ENCODE results near the gene BAHD1.

BAHD1 gene

GRCh38 chr15:40424483-40425115 is 16.2 kb upstream of the BAHD1 start:
- DNase-seq = no peak

GRCh38 chr15:40425681-40426080 is 15.1 kb upstream of the BAHD1 start:
- no peak for DNase-seq

DNA sequence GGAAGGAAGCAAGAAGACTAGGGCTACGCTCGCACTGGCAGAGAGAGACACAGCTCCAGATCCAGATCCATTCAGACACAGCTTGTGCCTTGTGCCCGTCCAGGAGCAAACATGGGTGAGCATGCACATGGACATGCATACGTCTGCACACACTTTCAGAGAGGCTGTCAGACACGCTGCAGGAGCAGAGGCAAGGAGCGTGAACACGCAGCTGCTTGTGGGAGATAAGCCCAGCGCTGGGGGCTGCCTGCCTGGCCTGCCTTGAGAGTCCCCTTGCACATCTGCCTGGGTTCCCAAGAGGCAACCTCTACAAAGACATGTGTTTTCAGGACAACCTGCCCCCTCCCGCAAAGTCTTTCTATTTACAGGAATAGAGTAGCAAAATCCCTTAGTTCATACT is 13.6 kb upstream of the BAHD1 start:
- no peak for DNase-seq

DNA sequence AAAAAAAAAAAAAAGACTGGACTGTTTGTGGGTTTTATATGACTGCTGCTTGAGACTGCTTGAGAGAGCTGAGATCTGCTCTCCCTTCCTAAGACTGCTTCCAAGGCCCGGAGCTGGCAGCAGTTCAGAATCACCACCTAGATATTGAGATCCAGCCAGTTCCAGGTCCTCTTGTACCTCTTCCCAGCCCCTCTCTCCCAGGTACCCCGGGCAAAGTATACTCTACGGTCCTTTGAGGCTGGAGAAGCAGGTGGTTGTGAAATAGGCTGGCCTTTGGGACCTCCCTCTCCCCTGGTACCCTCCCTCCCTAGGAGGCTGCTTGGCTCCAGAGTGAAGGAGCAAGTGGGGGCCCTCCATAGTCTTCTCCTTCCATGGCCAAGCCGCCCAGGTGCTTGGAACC is 12.6 kb upstream of the BAHD1 start:
- DNase-seq = no peak

DNA sequence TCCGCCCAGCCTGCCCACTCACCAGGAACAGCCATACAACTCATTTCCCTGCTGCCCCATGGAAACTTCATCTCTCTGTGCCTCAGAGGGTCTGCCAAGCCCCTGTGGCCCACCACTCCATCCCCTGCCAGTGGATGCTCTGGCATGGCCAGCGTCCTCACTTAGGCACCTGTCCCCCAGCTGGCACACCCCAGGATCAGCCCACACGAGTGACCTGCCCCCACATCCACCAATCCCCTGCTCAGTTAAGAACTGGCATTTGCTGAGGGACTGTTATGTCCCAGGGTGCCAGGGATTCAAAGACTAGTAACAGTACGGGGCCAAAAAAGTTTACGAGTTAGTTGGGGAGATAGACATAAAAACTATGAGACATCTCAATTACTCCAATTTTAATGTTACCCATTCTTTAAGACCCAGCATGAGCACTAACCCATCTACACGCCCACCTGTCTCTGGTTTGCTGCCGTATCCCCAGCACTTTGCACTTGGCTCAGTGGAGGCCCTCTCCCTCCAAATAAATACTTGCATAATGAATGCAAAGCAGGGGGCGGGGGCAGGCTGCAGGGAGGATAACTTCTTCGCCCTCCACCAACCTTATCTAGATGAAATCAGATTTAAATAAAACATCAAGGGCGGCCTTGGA is 11.6 kb upstream of the BAHD1 start:
- no peak for DNase-seq

- DNase-seq = peak; percentile 27
These were observed 10.4 kb upstream of the BAHD1 start for GRCh38 chr15:40430271-40430805.

DNA sequence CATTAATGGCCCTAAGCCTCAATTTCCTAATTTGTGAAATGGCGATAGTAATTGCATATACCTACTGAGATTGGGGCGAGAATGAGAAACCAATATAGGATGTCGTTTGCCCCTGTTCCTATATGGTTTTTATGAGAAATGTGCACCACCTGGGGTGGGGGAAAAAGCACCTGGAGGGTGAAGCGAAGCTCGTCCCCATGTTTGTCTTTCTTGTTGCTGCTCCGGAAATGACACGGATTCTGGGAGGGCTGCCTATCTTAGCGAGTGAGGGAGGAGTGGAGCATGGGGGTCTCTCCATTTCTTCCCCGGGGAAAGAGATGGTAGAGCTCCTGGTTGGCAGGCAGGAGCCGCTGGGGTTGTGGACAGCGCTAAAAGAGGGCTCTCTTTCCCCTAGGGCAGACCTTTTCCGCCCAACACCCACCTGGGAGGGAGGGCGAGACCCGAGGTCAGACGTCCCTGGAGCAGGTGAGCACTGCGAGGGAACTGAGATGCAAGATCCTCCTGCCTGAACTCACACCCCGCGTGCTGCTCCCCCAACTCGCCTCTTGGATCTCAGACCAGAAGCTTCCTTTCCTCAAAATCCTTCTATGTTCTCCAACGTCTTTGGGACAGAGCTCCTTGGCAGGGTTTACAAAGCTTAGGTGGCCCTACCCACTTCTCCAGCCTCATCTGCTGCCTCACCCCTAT is 5.6 kb upstream of the BAHD1 start:
- no peak for DNase-seq

- no peak for DNase-seq
These were observed 5.1 kb upstream of the BAHD1 start for GRCh38 chr15:40435710-40436089.

DNA sequence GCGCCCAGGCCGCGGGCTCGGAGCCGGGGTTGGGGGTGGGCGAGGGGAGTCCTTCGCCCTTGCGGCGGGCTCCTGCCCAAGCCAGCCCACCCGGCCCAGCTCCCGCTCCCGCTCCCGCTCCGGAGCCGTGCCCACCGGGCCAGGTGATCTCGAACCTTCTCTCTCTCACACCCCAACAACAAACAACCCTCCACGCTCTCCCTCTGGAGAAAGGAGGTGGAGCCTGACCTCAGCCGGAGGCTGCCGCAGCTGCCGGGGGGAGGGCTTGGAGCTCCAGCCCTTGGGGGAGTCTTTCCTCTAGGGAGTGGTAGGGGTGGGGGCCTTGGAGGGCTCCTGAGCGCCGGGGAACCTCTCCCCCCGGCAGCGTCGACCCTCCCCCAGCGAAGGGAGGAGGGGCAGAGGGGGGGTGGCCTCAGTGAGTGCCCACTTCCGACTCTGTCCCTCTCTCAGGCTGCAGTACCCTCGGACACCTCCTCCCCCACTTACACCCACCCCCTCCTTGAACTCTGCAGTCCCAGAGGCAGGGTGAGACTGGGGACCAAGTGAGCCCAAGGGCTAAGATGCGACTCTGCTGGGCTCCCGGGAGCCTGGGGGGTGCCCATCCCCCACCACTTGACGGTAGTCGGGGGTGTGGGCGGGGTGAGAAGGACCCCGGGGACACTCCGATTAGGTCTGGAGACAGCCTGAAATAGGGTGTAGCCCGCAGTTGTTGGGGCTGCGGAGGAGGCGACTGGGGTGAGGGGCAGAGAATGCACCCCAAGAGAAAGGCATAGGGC is 4.4 kb upstream of the BAHD1 start:
- DNase-seq = no peak

DNA sequence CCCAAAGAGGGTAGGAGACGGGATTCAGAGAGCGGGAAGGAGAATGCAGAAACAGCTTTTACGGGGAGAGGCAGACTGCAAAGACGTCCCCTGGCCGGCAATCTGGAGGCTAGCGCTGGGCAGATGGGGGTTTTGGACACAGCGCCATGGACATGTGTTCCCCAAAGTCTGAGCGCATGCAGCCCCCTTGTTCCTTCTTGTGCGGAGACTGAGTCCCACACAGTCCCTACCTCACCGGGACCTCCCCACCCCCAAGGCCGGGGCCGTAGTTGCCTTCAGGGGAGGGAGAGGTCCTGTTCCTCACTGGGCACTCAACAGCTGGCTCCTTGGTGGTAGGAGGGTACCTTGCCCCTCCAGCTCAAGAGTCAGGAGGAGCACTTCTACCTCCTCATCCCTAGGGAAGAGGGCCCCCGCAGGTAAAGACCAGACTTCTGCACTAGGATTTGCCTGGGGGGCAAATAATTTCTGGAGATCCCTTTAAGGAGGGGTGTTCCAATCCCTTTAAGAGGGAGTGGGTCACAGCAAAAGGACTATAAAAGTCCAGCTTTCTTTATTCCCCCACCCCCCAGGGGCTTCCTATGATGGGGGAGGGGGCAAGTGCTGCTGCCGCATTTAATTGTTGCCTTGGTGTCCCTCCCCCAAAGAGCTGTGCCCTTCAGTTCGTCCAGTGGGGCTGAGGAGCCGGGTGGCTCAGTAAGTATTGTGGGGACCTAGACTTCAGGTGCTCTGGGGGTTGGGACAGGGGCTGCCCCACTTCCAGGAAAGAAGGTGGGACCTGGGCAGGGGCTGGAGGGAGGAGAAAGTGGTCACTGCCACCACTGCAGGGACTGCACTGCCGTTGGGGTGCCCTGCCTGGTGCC is 3.6 kb upstream of the BAHD1 start:
- DNase-seq = no peak

GRCh38 chr15:40437752-40438687 is 2.7 kb upstream of the BAHD1 start:
- DNase-seq = no peak

DNA sequence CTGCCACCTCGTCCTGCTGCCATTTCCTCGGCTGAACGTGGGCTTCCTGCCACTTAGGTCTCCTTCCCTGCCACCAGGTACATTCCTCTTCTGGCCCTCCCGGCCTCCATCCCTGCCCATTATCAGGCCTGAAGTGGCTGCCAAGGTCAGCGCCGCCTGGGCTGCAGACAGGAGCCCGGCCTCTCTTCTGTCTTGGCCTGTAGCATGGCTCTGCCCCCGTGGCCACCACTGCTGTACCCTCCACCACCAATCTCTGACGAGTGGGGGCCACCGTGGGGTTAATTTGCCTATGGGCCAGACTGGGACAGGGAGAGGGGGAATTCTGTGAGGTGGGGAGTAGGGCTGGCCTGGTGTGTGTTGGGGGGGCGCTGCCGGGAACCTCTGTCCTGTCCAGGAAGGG is 2.0 kb upstream of the BAHD1 start:
- no peak for DNase-seq

DNA sequence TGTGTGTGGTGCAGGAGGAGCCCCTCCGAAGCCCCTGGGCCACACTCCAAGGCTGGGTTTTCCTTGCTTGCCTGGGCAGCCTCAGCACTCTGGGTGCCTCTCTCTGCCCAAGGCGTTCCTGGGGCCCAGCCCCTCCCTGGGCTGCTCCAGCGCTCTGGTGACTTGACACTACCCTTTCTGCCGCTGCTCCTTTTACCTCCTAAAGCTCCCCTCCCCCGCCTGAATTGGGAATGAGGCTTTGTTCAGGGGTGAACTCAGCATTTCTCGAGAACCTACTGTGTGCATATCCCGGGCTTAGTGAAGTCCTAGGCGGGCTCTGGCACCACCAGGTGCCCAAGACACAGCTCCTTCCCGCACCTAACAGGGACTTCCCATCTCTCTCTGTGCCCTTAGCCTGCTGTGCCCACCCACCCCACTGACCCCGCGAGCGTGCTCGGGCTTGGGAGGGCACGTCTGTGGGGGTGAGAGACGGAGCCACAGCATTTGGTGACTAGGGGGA is 1.2 kb upstream of the BAHD1 start:
- no peak for DNase-seq

GRCh38 chr15:40439960-40440742 is 602 bp upstream of the BAHD1 start:
- DNase-seq = peak; percentile 38

DNA sequence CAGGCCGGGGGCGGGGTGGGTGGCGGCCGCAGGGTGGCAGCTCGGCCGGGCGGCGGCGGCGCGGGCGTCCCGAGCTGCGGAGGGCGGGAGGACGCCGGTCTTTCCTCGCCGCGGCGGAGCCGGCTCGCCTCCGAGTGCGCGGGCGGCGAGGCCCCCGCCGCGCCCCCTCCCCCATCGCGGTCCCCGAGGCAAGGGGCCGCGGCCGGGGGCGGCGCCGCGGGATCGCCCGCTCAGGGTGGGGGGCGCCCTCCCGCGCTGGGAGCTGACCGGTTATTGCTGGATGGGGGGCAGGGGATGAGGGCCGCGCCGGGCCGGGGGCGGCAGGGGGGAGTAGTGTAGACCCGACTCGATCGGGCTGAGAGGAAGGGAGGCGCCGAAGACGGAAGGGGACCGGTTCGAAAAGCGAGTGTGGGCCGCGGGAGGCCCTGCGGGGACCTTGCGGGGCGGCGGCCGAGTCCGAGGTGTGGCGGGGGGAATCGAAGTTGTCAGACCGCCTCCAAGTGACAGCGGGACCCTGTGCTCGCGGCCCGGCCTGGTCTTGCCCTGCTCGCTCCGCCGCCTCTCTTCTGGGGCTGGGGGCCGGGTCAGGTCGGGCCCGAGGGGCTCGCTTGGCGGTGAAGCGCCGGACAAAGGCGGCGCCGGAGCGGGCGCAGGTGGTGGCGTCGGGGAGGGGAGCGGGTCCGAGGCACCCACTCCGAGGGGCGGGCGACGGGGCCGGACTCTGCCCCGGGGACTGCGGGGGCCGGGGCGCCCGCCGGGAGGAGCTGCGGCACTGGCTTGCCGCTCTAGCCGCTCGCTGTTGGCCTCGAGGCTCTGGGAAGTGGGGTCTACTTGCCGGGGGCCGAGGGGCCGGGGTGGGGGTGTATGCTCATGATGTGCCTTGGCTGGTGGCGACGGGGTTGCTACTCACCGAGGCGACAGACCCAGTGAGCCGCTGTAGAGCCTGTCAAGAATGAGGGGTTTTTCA is 1.1 kb downstream of the BAHD1 start:
- no peak for DNase-seq

- DNase-seq = no peak
These were observed 2.5 kb downstream of the BAHD1 start for GRCh38 chr15:40443255-40443654.

DNA sequence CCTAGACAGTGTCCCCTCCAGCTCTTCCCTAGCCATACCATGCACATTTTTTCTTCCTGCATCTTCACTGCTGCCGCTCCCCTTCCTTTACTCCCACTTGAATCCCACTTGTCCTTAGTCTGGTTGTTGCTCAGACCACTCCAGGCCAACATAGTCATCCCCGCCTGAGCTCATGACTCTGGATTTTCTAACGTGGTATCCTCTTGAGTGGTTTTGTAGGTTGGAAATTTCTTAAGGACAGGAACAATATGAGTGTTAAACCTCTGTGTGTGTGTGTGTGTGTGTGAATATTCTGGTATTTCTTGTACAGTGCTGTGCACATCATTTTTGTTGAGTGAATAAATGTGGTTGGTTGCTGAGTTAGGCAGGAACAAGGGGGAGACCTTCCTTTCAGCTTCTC is 3.1 kb downstream of the BAHD1 start:
- no peak for DNase-seq

- DNase-seq = no peak
These were observed 4.0 kb downstream of the BAHD1 start for GRCh38 chr15:40444736-40445135.
